Colonic mucosa (tissue), 4 donors: ENCODE results near the gene AHCTF1. TPM values are rescaled to one million over a fixed set of nuclear protein-coding genes. Genes with fewer than 3 reads are reported as not detected.

Experiments used
- DNase-seq: peaks from one replicate; pipeline ENCODE4 v3.0.0-alpha.2; 2020
- H3K27ac ChIP-seq: fragments of 200-600 bp; one replicate; pipeline ENCODE4 v1.8.0; 2021
- H3K27me3 ChIP-seq: fragments of 200-600 bp; one replicate; pipeline ENCODE4 v1.8.0; 2021
- H3K36me3 ChIP-seq: fragments of 200-600 bp; one replicate; pipeline ENCODE4 v1.8.0; 2021
- H3K4me1 ChIP-seq: fragments of 200-600 bp; one replicate; pipeline ENCODE4 v1.8.0; 2021; ENCODE audit warnings: mild to moderate bottlenecking
- H3K4me3 ChIP-seq: fragments of 200-600 bp; one replicate; pipeline ENCODE4 v1.8.0; 2021
- H3K9ac ChIP-seq, 2 donors: one replicate each; pipeline ENCODE4 v1.7.0; 2013; ENCODE audit warnings: control low read depth in 2 of 2, low read depth in 2 of 2, low read length in 2 of 2
- H3K9me3 ChIP-seq: fragments of 200-600 bp; one replicate; pipeline ENCODE4 v1.8.0; 2021
- intact Hi-C: fragments of 100-400 bp; cut with DNase I; formaldehyde crosslinking; loops from one replicate; pipeline ENCODE4 v1.14.1; 2022
- total RNA-seq, 2 donors: library from RNA; stranded (reverse); fragmentation: NEBNext Ultra II Directional in 1 of 2; extraction: Animal tissue kit (Norgen Biotek cat#: 25700) in 1 of 2; gene quantifications; one replicate each; pipeline ENCODE4 v1.2.1, GENCODE V29; 2021
- TF ChIP-seq, protein P1 (sequence below): fragments of 200-600 bp; IDR thresholded peaks from one replicate; pipeline ENCODE4 v1.8.0; 2022; ENCODE audit warnings: antibody characterized with exemption, mild to moderate bottlenecking
- donor health status: healthy.
- donor health status: DM: no; HTN: no; CAD: no.
- donor health status: DM: no; HTN: no; CAD: no.

AHCTF1 gene
- total RNA-seq, 2 donors from 2014 or later = 22.8 to 24.5 TPM

DNA sequence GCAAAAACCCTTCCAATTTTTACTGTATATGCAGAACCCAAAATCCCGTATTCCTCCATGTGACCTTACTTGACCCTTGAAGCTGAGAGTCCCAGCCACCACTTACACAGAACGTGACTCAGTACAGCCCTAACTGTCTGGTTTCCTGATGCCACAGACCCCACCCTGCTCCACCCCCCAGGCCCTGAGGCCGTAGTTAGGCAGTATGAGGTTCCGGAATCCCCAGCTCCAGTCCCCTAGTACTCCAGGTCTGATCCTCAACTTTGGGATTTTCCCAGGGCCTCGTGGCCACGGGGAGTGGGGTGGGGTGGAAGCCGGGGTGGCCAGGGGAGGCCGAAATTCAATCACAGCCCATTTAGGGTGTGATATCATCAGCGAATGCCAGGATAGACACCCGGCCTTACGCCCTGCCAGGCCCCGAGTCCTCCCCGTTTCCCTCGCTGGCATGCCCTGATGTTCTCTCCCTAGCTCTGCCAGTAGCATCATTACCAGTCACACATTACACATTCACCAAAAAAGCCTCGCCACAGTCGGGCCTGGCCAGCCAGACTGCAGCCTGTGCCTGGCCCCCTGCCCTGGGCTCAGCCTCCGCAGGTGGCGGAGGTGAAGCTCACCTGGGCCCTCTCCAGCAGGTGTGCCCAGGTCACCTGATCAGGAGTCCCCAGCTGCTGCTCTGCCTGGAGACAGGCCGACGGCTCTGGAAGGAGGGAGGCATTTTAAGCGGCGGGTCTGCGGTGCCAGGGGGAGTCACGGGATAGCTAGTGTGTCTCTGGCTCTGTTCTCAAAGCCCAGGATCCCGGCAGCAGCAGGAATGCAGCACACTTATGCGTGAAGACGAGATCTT lies 136.7 kb downstream of the AHCTF1 start:
- no peak overlapping the region for H3K27ac ChIP-seq
- intact Hi-C loops = no loop called here
- no peak overlapping the region for H3K9ac ChIP-seq
- H3K9me3 ChIP-seq = no peaks in the 10 kb centered on the region
- no peaks in the 10 kb centered on the region for H3K36me3 ChIP-seq
- no peaks in the 10 kb centered on the region for H3K4me1 ChIP-seq
- TF ChIP-seq, protein P1, sequence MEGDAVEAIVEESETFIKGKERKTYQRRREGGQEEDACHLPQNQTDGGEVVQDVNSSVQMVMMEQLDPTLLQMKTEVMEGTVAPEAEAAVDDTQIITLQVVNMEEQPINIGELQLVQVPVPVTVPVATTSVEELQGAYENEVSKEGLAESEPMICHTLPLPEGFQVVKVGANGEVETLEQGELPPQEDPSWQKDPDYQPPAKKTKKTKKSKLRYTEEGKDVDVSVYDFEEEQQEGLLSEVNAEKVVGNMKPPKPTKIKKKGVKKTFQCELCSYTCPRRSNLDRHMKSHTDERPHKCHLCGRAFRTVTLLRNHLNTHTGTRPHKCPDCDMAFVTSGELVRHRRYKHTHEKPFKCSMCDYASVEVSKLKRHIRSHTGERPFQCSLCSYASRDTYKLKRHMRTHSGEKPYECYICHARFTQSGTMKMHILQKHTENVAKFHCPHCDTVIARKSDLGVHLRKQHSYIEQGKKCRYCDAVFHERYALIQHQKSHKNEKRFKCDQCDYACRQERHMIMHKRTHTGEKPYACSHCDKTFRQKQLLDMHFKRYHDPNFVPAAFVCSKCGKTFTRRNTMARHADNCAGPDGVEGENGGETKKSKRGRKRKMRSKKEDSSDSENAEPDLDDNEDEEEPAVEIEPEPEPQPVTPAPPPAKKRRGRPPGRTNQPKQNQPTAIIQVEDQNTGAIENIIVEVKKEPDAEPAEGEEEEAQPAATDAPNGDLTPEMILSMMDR = no peak
- no peaks in the 10 kb centered on the region for H3K27me3 ChIP-seq
- no peak overlapping the region for H3K4me3 ChIP-seq
- DNase-seq = no peak

DNA sequence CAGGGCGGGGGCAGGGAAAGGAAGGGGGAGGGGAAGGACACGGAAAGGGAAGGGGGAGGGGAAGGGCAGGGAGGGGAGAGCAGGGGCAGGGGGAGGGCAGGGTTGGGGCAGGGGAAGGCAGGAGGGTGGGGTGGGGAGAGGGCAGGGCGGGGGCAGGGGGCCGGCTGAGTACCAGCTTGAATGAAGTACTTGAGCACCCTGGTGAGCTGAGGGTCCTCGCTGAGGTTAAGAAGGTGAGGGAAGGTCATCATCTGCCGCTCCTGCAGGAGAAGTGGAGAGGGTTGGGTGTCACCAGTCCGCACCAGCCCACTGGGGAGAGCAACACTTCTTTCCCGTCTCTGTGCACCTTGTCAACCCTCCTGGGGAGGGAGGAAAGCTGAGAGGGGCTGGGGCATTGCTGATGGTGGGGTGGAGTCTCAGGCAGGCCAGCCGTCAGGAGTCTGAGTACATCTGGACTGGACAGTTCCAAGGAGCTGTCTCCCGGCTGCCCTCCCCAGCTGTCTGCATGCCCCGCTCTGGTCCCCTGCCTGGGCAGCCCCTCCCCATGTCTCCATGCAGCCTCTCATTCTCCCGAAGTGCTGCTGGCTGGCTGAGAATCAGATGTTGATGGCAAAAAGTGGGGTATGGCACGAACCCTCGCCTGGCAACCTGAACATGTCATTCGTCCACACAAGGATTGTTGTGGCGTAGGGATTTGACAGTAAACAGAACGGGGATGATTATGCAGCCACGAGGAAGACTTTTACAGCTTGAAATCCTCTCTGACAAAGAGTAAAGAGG lies 137.5 kb downstream of the AHCTF1 start:
- H3K9ac ChIP-seq = no peak overlapping the region
- DNase-seq = no peak
- no peaks in the 10 kb centered on the region for H3K36me3 ChIP-seq
- H3K9me3 ChIP-seq = no peaks in the 10 kb centered on the region
- H3K27me3 ChIP-seq = no peaks in the 10 kb centered on the region
- H3K4me1 ChIP-seq = no peaks in the 10 kb centered on the region
- no peak overlapping the region for H3K4me3 ChIP-seq
- TF ChIP-seq, protein P1 = no peak
- no peak overlapping the region for H3K27ac ChIP-seq
- intact Hi-C loops = no loop called here

DNA sequence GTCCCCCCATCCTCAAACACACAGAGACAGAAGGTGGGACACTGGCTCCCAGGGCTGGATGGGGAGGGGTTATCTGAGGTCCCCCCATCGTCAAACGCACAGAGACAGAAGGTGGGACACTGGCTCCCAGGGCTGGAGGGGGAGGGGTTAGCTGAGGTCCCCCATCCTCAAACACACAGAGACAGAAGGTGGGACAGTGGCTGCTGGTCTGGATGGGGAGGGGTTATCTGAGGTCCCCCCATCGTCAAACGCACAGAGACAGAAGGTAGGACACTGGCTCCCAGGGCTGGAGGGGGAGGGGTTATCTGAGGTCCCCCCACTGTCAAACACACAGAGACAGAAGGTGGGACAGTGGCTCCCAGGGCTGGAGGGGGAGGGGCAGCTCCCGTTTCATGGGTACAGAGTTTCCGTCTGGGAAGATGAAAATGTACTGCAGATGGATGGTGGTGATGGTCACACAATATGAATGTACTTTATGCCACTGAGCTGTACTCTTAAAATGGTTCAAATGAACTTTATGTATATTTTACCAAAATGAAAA lies 138.3 kb downstream of the AHCTF1 start:
- no peak for DNase-seq

DNA sequence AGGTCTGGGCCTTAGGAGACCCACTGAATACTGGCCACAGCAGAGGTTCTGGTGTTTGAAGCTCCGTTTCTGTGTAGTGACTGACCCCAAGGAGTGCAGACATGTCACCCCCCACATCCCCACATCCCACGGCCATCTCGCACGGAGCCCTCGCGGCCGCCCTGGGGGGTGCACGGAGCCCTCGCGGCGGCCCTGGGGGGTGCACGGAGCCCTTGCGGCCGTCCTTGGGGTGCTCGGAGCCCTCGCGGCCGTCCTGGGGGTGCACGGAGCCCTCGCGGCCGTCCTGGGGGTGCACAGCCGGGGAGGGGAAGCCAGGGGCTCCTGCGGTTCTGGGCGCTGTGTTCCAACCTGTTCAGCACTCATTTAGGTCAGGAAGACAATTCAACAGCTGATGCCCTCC lies 139.1 kb downstream of the AHCTF1 start:
- H3K4me3 ChIP-seq = no peak overlapping the region
- intact Hi-C loops = no loop called here

More for the DNA sequence above, 138.3 kb downstream of the AHCTF1 start:
- Histone ChIP-seq H3K4me1 (peaks cover 3% of the 10 kb centered on the region), H3K27me3 (no peaks in the 10 kb centered on the region), H3K4me3 (no peak overlapping the region), H3K9ac (no peak overlapping the region), H3K9me3 (no peaks in the 10 kb centered on the region), H3K27ac (no peak overlapping the region), H3K36me3 (no peaks in the 10 kb centered on the region)
- TF ChIP-seq, protein P1 = no peak
- intact Hi-C loops = no loop called here

More for the DNA sequence above, 139.1 kb downstream of the AHCTF1 start:
- no peak for DNase-seq
- H3K27me3 ChIP-seq = no peaks in the 10 kb centered on the region
- H3K27ac ChIP-seq = no peak overlapping the region
- H3K36me3 ChIP-seq = no peaks in the 10 kb centered on the region
- no peak overlapping the region for H3K9ac ChIP-seq
- TF ChIP-seq, protein P1 = no peak
- peaks cover 3% of the 10 kb centered on the region for H3K4me1 ChIP-seq
- no peaks in the 10 kb centered on the region for H3K9me3 ChIP-seq
